Endothelial cell of umbilical vein (primary cell): ENCODE data around the gene TM4SF5. TPM values are rescaled to one million over a fixed set of nuclear protein-coding genes. Genes with fewer than 3 reads are reported as not detected.

Experiments
- Bru-seq: library from RNA; stranded (reverse); fragments of 400-500 nt; gene quantifications from one replicate; lab custom pipeline; 2021; lab: Mats Ljungman, UMichigan
- BruChase-seq, 2 experiments: library from RNA; stranded (reverse); fragments of 400-500 nt; gene quantifications; one replicate each; lab custom pipeline; 2021; lab: Mats Ljungman, UMichigan
- BruUV-seq: library from RNA; stranded (reverse); fragments of 400-500 nt; replicated peaks from 2 replicates; lab custom pipeline; 2021; lab: Mats Ljungman, UMichigan
- CTCF ChIA-PET: fragments of 300-600, 350-600 bp; sonication (Branson Sonifier 250); formaldehyde crosslinking; loops from one replicate; lab custom pipeline; 2021; ENCODE audit warnings: antibody characterized with exemption, inconsistent platforms; lab: Charles Lee
- POLR2A ChIA-PET: fragments of 300-600, 350-600 bp; sonication (Branson Sonifier 250); formaldehyde crosslinking; loops from one replicate; lab custom pipeline; 2021; ENCODE audit warnings: antibody characterized with exemption, inconsistent platforms; lab: Charles Lee
- DNase-seq: peaks from one replicate; pipeline ENCODE4 v3.0.0-alpha.2; 2011; ENCODE audit warnings: low read depth, low spot score
- FAIRE-seq: peaks from 2 replicates; lab custom pipeline; 2011; peaks lifted over from hg19 to GRCh38; lab: Jason Lieb, UNC
- H2AFZ ChIP-seq: 2 replicates; pipeline ENCODE4 v1.6.0; 2012; ENCODE audit warnings: low read depth, low read length, control low read depth, inconsistent platforms
- H3K27ac ChIP-seq: 2 replicates; pipeline ENCODE4 v1.5.1; 2011; ENCODE audit warnings: low read depth, mild to moderate bottlenecking, control low read depth, low read length, moderate library complexity; ENCODE audit not compliant: insufficient read depth
- H3K27me3 ChIP-seq, 2 experiments: 2 replicates each; pipeline versions ENCODE4 v1.6.0 to v1.6.1; 2011; ENCODE audit warnings: low read length in 2 of 2, mixed read lengths in 1 of 2; ENCODE audit not compliant: control insufficient read depth in 2 of 2, insufficient read depth in 2 of 2
- H3K36me3 ChIP-seq, 2 experiments: 2 replicates in 1 of 2; 3 replicates in 1 of 2; pipeline ENCODE4 v1.5.1; 2011; ENCODE audit warnings: low read length in 2 of 2, mild to moderate bottlenecking in 1 of 2, moderate library complexity in 1 of 2; ENCODE audit not compliant: control insufficient read depth in 2 of 2, insufficient read depth in 2 of 2; ENCODE audit errors: extremely low read depth in 1 of 2
- H3K4me1 ChIP-seq: 3 replicates; pipeline ENCODE4 v1.5.1; 2011; ENCODE audit warnings: mild to moderate bottlenecking, low read length; ENCODE audit not compliant: control insufficient read depth, insufficient read depth; ENCODE audit errors: extremely low read depth
- H3K4me2 ChIP-seq: 2 replicates; pipeline ENCODE4 v1.6.1; 2011; ENCODE audit warnings: low read length, control low read depth, mixed read lengths; ENCODE audit not compliant: insufficient read depth
- H3K4me3 ChIP-seq, 3 experiments: fragments of 200-600 bp in 1 of 3; sonication (generic), shearing (Covaris generic) in 1 of 3; replicated peaks in 1 of 3; 2 replicates each; pipeline ENCODE4 v1.5.1; 2011 to 2016; ENCODE audit warnings: control low read depth in 3 of 3, low read length in 3 of 3, mild to moderate bottlenecking in 2 of 3, inconsistent platforms in 1 of 3, low read depth in 1 of 3, moderate library complexity in 1 of 3; ENCODE audit not compliant: insufficient read depth in 1 of 3
- H3K79me2 ChIP-seq: 2 replicates; pipeline ENCODE4 v1.6.0; 2012; ENCODE audit warnings: low read length, inconsistent platforms; ENCODE audit not compliant: control insufficient read depth, insufficient read depth
- H3K9ac ChIP-seq: replicated peaks from 2 replicates; pipeline ENCODE3; 2011; ENCODE audit warnings: low read length, control low read depth; ENCODE audit not compliant: insufficient read depth; ENCODE audit errors: extremely low read depth
- H3K9me1 ChIP-seq: replicated peaks from 3 replicates; pipeline ENCODE4 v1.6.0; 2011; ENCODE audit warnings: mild to moderate bottlenecking, low read length; ENCODE audit not compliant: control insufficient read depth, insufficient read depth; ENCODE audit errors: extremely low read depth
- H3K9me3 ChIP-seq: replicated peaks from 2 replicates; pipeline ENCODE4 v1.5.1; 2012; ENCODE audit warnings: low read length, inconsistent platforms; ENCODE audit not compliant: control insufficient read depth, insufficient read depth
- H4K20me1 ChIP-seq: replicated peaks from 2 replicates; pipeline ENCODE3; 2011; ENCODE audit warnings: mild to moderate bottlenecking, low read length; ENCODE audit not compliant: control insufficient read depth, insufficient read depth; ENCODE audit errors: extremely low read depth
- CTCF ChIP-seq, 2 donors: IDR thresholded peaks; 1 replicate in 1 of 2; 2 replicates in 1 of 2; pipeline ENCODE4 v1.5.1; 2011; ENCODE audit warnings: low read length in 2 of 2, mild to moderate bottlenecking in 2 of 2, moderate library complexity in 2 of 2, control low read depth in 1 of 2, inconsistent platforms in 1 of 2, low read depth in 1 of 2; ENCODE audit not compliant: insufficient read depth in 1 of 2; ENCODE audit errors: extremely low read depth in 1 of 2
- EZH2 ChIP-seq: IDR thresholded peaks from 2 replicates; pipeline ENCODE4 v1.6.1; 2012; ENCODE audit warnings: borderline replicate concordance, low read depth, mild to moderate bottlenecking, moderate library complexity, low read length, inconsistent platforms; ENCODE audit not compliant: severe bottlenecking
- FOS ChIP-seq: IDR thresholded peaks from 2 replicates; pipeline ENCODE4 v1.6.1; 2011; ENCODE audit warnings: mild to moderate bottlenecking, low read length, moderate library complexity, borderline replicate concordance; ENCODE audit not compliant: insufficient read depth
- GATA2 ChIP-seq: IDR thresholded peaks from 2 replicates; pipeline ENCODE4 v1.7.0; 2011; ENCODE audit warnings: low read depth, mild to moderate bottlenecking, moderate library complexity, mixed read lengths, low read length; ENCODE audit not compliant: insufficient read length, insufficient read depth
- JUN ChIP-seq: IDR thresholded peaks from 2 replicates; pipeline ENCODE4 v1.6.1; 2011; ENCODE audit warnings: borderline replicate concordance, low read depth; ENCODE audit not compliant: insufficient read length, insufficient read depth
- MAX ChIP-seq: IDR thresholded peaks from 2 replicates; pipeline ENCODE4 v1.6.1; 2011; ENCODE audit not compliant: insufficient read depth, insufficient read length
- MYC ChIP-seq: IDR thresholded peaks from one replicate; pipeline ENCODE4 v1.6.1; 2011; ENCODE audit warnings: mild to moderate bottlenecking, low read depth, low read length
- POLR2A ChIP-seq: IDR thresholded peaks from 2 replicates; pipeline ENCODE4 v1.6.1; 2012; ENCODE audit warnings: low read depth, mild to moderate bottlenecking, control low read depth, low read length
- POLR2AphosphoS5 ChIP-seq: IDR thresholded peaks from 2 replicates; pipeline ENCODE4 v1.6.1; 2012; ENCODE audit warnings: low read depth, mild to moderate bottlenecking, control low read depth, low read length, moderate library complexity; ENCODE audit not compliant: insufficient read depth
- dilution Hi-C: fragments of 300-500 bp; cut with MboI; formaldehyde crosslinking; loops from one replicate; pipeline ENCODE4 v1.15.0; 2019; ENCODE audit warnings: low sequenced_read_pairs; ENCODE audit not compliant: extremely low pct_ligation_motif_present
- intact Hi-C: fragments of 100-400 bp; cut with micrococcal nuclease; formaldehyde crosslinking; loops from one replicate; pipeline ENCODE4 v1.10.0; 2022
- long read RNA-seq: library from polyadenylated mRNA; stranded (forward); transcript quantifications from one replicate; pipeline ENCODE4 v2.0.0, GENCODE V29; 2021
- polyA minus RNA-seq, 3 experiments: library from RNA; depleted of rRNA, polyadenylated mRNA; stranded (reverse); fragments of >200 nt; gene quantifications; 1 replicate in 1 of 3; 2 replicates in 2 of 3; pipeline ENCODE4 v1.2.3, GENCODE V29; 2011
- polyA plus RNA-seq, 4 experiments: library from polyadenylated mRNA; depleted of rRNA in 3 of 4; stranded (reverse) in 3 of 4; unstranded in 1 of 4; fragments of >200 nt; gene quantifications; 2 replicates each; pipeline versions ENCODE4 v1.2.1 to v1.2.3, GENCODE V29; 2011 to 2012; ENCODE audit warnings: missing spikeins in 1 of 4
- total RNA-seq: library from RNA; stranded (reverse); gene quantifications from 2 replicates; pipeline ENCODE4 v1.2.3, GENCODE V29; 2021

The TM4SF5 gene
- total RNA-seq (not detected in 2 replicates), polyA plus RNA-seq (not detected in 2 replicates), polyA minus RNA-seq (not detected in 2 replicates), Bru-seq, nascent RNA (not detected), BruChase-seq, experiment 1, labeled RNA remaining after a 6-hour chase (percentile 1 among the genes with signal in this experiment), BruChase-seq, experiment 2, labeled RNA remaining after a 2-hour chase (not detected)
- not detected in 2 replicates for polyA plus RNA-seq (2011; cell fraction: cytosol; rRNA removed)
- not detected in 2 replicates for polyA plus RNA-seq (2011; cell fraction: nucleus; rRNA removed)
- not detected in 2 replicates for polyA plus RNA-seq (2012)
- not detected for polyA minus RNA-seq (2011; cell fraction: cytosol; rRNA and poly(A)+ RNA removed)
- polyA minus RNA-seq (2011; cell fraction: nucleus; rRNA and poly(A)+ RNA removed), result not detected in 2 replicates
- long read RNA-seq, result 0 reads

GRCh38 chr17:4771519-4772234, at the start of gene TM4SF5:
TSS of gene TM4SF5 (plus strand) at chr17:4771886. CDS start at chr17:4771923, 37 bp downstream.
- POLR2A ChIA-PET, result no interaction called here
- CTCF ChIA-PET, result interaction anchor here (0.7 to 2.7 kb wide), 4 partner anchors 8 to 111 kb away, joined by 3 to 9 read pairs (median 4); no protein-coding TSS in a partner anchor
- Histone ChIP-seq H3K4me3 (no peak within 1 kb of the TSS), H3K27ac (no peak within 1 kb of the TSS), H4K20me1 (no peaks in the 10 kb centered on the region), H2AFZ (no peak within 1 kb of the TSS), H3K9me3 (no peaks in the 10 kb centered on the region), H3K9me1 (no peaks in the 10 kb centered on the region), H3K36me3 (no peaks in the 10 kb centered on the region), H3K9ac (no peak within 1 kb of the TSS), H3K4me1 (no peaks in the 10 kb centered on the region), H3K27me3 (peaks cover 3 to 6% of the 10 kb centered on the region in 2 experiments), H3K79me2 (no peaks in the 10 kb centered on the region), H3K4me2 (no peak within 1 kb of the TSS)
- DNase-seq, result no peak
- intact Hi-C loops, result no loop called here
- no peak for FAIRE-seq
- TF ChIP-seq JUN (no peak), EZH2 (no peak), FOS (no peak)
- no TSS peak for BruUV-seq
- dilution Hi-C loops, result no loop called here

- FAIRE-seq (no peak), DNase-seq (no peak)
- ChIA-PET CTCF (no interaction called here), POLR2A (no interaction called here)
- Histone ChIP-seq H3K79me2 (no peaks in the 10 kb centered on the region), H3K27ac (no peak overlapping the region), H3K4me1 (peaks cover 11% of the 10 kb centered on the region), H3K27me3 (peaks cover 0 to 1% of the 10 kb centered on the region in 2 experiments), H4K20me1 (no peaks in the 10 kb centered on the region), H3K4me2 (no peak overlapping the region), H3K4me3 (no peak overlapping the region), H3K9ac (no peak overlapping the region), H3K36me3 (peaks cover 0 to 2% of the 10 kb centered on the region in 2 experiments), H3K9me1 (no peaks in the 10 kb centered on the region), H2AFZ (no peak overlapping the region), H3K9me3 (no peaks in the 10 kb centered on the region)
- TF ChIP-seq POLR2AphosphoS5 (no peak), MAX (no peak), GATA2 (no peak), JUN (no peak), CTCF (IDR thresholded peaks at IDR 0.05; ENCODE audit: extremely low read depth in 1 of 2, insufficient read depth in 1 of 2, low read depth in 1 of 2, low read length in 2 of 2) (no peak), MYC (no peak), EZH2 (no peak), POLR2A (no peak), FOS (no peak)
- BruUV-seq, result no TSS peak
- intact Hi-C loops (no loop called here), dilution Hi-C loops (no loop called here)
Measured at GRCh38 chr17:4722678-4723240, 48.9 kb upstream of the TM4SF5 start.
